ENCODE data around the gene BICDL2.

The BICDL2 gene

DNA sequence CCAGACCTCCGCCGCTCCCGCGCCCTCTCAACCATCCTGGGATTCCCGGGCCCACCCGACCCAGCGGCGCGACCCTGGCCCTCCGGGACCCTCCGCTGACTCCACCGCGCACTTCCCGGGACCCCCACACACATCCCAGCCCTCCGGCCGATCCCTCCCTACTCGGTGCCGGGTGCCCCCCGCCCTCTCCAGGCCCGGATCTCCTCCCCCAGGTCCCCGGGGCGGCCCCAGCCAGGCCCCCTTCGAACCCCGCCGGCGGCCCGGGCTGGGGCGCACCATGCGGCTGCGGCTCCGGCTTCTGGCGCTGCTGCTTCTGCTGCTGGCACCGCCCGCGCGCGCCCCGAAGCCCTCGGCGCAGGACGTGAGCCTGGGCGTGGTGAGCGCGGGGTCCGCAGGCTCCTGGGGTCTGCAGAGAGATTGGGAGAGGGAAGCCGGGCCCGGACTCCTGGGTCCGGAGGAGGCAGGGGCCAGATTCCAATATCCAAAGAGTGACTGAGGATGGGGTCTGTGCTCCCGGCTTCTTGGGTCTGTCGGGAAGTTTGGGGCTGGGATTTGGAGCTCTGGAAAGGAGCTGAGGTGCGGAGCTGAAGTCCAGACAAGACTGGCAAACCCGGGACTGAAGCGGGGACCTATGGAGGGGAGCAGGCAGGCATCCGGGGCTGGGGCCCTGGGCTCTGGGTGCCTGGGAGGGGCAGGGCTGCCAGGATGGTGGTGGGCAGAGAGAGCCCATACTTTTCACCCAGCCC, 10.1 kb upstream of the BICDL2 start:
- DNase-seq, result no peak

DNA sequence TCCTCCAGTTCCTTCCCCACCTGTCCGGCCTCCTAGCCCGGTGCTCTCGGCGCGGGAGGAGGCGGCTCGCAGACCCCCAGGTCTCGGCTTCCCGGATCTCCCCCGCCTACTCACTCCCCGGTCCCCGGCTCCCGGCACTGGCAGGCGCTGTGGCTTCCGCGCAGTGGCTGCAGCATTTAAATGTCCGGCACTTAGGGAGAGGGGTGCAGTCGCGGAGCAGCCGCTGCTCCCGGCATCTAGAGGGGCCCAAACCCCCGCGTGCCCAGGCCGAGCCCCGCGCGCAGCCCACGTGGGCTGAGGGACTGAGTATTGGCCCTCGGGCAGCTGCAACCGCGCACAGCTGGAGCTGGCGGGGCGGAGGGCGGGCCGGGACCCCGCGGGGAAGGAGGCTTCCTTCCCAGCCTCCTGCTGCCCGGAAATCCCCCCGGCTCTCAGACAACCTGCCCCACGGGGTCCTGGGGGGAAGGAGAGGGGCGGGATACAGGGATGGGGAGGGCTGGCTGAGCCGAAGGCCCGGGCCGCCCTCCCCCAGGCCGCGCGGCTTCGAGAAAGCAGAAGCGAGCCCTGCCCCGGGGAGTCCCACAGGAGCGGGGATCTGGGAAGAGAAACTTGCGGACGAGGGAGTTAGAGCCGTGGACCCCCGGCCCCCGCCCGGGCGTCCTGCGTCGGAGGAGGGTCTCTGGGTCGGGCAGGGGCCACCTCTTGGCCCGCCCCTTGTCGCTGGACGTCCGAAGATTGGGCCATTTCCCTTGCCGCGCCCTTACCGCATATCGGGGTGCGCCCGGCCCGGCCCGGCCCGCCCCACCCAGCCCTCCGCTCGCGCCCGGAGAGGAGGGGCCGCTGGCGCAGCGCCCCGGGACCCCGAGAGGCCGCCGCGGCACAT, 9.3 kb upstream of the BICDL2 start, which contains the start of gene MMP25:
MMP25 (plus strand) TSS at position 804 of the 883 bp plus-strand sequence. CDS start 357 bp downstream, outside the sequence.
- DNase-seq, result no peak

DNA sequence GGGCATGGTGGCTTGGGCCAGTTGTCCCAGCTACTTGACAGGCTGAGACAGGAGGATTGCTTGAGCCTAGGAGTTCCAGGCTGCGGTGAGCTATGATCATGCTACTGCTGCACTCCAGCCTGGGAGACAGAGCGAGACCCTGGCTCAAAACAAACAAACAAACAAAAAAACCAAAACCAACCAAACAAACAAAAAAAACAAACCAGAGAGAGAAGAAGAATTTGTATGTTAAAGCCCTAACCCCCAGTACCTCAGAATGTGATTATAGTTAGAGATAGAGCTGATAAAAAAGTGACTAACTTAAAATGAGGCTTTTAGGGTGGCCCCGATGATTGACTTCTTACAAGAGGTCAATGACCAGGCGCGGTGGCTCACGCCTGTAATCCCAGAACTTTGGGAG, 8.0 kb upstream of the BICDL2 start:
- no peak for DNase-seq

DNA sequence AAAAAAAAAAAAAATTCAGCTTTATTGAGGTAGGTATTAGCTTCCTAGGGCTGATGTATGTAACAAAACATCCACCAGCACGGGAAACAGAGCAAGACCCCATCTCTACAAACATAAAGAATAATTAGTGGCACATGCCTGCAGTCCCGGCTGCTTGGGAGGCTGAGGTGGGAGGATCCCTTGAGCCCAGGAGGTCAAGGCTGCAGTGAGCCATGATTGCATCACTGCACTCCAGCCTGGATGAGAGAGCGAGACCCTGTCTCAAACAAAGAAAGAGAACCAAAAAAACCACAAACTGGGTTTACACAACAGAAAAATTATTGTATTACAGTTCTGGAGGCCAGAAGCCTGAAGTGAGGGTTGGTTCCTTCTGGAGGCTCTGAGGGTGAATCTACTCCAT, 5.6 kb upstream of the BICDL2 start:
- no peak for DNase-seq

DNA sequence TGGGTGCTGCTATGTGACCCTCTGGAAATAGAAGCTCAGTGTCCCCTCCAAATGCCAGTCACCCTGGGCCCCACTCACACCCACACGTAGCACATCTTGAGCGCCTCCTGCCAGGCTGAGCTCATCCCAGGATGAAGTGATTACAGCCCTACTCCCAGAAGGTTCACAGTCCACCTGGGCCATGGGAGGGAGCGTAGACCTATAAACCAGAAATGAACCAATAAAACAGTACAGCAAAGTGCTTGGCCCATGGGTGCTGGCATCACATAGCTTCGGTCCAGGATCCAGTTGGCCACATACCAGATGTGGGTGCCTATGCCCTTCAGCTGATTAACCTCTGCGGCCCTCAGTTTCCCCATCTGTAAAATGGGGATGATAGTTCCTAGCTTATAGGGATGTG, 2.2 kb upstream of the BICDL2 start:
- DNase-seq, result no peak

DNA sequence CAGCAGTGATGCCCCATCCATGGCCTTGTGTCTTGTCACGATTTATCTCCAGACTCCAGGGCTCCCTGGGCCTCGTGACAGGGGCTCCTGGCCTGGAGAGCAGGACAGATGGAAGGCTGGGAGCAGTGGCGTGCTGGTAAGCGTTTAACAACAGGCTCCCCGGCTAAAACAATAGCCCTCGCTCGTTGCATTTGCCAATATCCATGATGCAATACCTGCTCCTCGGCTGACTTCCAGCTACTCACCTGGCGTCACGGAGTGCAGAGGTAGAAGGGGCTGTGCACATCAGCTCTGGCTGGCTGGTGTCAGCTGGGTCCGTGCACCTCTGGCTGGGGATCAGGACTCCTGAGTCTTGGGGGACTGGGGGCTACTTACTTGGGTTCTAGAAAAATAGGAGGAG, 1.5 kb upstream of the BICDL2 start:
- DNase-seq, result no peak

DNA sequence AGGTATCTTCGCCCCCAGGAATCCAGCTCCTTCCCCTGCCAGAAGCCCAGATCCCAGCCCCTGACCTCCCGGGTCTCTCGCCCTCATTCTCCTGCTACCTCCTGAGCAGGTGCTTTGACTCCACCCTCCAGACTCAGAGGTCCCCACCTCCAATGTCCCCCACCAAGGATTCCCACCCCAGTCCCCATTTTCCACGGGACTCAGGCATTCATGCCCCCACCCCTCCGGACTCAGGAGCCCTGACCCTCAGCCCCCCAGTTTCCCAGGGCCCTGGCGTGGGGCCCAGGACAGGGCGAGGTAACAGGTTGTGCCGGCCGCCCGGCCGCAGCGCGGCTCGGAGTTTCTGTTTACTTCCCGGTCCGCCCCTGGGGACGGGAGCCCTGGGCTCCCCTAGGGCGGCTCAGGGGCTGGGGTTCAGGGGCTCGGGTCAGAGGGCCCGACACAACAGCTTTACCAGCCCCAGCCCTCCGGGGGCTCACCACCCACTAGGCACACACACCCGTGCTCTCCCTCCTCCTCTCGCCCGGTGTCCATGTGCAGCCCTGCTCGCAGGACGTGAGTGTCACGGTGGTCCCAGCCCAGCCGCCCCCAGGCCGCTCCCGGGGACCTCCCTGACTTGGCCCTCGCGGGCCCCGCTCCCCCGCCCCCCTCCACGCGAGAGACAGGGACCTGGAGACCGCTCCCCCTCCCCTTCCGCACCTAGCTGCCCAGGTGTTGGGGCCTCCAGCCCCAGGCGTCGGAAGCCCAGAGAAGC, 595 bp downstream of the BICDL2 start:
- no peak for DNase-seq

DNA sequence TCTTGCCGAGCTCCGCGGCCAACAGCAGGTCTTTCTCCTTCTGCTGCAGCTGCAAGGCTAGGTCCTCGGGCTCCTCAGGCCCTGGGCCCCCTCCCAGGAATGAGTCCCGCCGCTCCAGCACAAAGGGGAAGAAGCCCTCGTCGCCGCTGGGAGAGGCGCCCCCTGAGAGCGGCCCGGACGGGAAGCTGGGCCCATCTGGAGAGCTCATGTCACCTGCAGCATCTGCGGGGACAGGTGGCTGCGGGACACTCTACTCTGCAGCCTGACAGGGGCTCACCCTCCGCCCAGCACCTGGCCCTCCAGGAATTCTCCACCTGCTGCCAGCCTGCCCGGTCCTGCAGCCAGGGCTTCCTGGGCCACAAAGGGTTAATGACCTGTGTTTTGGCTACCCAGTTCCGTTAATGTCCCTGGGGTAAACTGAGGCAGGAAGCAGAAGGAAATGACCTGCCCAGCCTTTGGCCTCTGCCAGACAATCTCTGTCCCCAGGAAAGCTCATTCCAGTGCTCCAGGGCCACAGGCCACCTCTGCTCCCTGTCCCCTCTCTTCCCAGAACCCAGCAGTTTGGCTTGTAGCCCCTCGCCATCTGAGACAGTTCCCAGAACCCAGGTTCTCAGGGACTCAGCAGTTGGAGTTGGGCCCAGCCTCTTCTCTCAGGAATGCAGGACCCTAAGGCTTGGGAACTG, 1.3 kb downstream of the BICDL2 start:
- no peak for DNase-seq

DNA sequence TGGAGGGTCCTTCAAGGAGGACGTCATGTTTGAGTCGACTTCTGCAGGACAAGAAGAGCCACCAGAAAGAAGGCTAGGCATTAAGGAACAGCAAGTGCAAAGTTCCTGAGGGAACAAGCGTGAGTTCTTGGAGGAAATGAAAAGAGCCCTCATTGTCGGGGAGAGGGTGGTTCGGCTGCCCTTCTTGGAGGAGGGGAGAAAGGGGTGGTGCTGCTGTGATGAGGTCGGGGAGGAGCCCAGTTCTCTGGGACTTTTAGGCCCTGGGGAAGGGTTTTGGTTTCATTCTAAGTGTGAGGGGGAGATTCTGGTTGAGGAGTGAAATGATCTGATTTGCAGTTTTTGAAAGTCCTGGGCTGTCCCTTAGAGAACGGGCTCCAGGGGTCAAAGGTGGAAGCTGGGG, 4.1 kb downstream of the BICDL2 start:
- DNase-seq, result no peak

DNA sequence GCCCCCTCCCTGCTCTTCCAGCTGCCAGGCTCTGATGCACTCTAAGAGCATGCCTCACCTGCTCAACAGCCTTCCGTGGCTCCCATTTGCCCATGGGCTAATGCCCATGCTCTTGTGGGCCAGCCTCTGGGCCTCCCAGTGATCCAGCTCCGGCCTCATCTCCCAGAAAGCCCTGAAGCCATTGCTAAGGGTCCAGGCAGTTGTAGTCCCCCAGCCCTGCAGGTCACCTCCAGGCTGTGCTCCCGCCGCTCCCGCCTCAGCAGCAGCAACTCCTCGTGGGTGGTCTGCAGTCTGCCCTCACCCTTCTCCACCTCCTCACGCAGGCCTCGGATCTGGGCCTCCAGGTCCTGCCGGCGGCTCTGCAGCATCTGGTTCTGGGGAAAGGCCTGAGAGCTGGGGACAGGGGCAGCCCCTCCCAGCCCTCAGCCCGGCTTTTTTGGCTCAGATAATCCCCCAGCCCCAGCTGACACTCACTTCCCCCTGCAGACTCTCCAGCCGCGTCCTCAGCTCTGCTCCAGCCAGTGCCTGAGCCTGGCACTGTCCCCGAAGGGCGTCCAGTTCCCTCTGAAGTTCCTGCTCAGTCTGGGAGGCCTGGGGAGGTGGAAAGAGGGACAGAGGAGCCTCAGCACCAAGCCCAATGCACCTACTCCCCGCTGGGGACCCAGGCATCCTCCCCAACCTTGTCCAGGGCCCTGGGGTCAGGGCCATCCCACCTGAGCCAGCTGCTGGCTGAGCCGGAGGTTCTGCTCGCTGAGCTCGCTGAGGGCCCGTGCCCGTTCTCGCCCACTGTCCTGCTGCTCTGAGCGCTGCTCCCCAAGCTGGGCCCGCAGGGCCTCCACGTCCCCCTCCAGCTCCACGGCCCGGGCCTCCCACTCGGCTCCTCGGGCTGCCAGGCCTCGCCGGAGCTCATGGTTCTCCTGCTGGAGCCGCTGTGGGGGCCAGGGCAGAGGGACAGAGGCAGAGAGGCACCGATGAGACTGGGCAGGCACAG, 6.2 kb downstream of the BICDL2 start:
- no peak for DNase-seq

DNA sequence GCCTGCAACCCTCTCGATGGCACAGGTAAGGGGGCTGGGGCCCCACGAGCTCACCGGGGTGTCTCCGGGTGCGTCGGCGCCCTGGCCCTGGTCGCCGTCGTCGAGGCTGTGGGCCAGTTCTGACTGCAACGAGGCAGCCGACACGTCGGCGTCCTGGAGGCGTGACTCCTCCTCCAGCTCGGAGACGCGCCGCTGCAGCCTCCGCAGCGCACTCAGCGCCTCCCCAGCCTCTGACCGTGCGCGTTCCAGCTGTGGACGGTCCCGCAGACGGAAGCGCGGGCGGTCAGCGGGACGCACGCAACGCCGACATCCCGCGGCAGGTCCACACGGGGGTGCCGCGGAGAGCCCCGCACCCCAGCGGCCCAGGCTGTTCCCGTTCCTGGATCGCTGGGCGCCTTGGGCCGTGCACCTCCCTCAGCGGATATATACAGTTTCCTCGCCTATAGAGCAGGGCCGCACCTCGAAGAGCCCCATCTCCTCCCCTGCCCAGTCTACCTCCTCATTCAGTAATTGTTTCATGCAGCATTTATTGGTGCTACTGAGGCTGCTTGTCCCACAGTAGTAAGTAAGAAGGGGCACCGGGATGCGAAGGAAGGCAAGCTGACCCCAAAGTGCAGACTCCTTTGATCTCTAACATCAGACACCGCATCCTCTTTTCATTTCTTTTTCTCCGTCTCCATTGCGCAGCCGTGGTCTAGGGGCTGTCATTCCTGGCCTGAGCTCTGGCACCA, 7.1 kb downstream of the BICDL2 start:
- peak in 1 of 2 donors; percentile 41 for DNase-seq

DNA sequence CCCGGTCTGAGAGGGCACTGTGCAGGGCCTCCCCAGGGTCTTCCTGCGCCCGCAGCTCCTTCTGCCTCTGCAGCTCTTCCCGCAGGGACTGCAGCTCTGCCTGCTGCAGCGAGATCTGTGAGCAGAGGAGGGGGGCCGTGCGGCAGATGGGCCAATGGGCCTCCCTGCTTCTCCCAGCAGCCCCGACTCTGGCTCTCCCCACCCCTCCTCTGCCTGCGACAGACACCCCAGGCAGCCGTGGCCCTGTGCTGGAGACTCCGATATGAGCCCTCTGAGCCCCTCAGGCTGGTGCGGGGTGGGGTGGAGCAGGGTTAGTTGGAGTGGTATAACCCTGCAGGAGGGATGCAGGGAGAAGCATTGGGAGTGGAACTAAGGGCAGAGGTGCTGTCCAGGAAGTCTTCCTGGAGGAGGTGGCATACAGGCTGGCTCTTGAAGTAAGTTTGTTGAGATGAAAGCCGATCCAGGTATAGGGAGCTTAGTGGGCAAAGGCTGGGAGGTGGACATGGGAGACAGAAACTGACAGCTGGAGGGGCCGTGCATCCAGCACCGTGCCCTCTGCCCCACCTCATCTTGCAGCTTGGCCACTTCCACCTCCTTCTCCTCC, 7.9 kb downstream of the BICDL2 start:
- DNase-seq, result no peak

DNA sequence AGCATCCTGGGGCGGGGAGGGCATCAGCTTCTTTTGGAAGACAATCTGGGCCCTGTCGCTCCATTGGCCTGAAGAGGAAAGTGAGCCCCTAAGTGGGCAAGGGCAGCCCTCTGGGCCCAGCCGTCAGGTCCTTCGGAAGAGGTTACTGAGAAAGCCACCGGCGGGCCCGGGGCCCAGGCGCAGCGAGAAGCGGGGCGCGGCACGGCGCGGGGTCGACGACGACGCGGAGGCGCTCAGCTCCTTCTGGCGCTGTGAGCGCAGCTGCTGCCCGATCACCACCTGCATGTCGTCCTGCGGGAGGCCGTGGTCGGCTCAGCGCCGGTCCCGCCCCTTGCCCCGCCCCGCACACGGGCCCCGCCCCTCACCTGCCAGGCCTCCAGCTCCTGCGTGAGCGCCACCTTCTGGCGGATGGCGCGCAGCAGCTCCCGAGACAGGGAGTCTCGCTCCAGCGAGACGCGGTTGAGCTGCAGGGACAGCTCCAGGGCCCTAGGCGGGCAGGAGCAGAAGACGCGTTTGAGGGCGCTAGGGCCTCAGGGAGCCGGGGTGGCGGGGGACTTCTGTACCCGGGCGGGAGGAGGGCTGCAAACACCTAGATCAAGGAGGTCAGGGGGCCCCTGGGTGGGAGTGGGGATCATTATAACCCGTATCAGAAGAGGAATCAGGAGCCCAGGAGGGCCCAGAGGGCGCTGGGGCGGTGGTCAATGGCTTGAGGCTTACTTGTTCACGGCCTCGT, 8.6 kb downstream of the BICDL2 start:
- DNase-seq, result peak; percentile 86 to 89

DNA sequence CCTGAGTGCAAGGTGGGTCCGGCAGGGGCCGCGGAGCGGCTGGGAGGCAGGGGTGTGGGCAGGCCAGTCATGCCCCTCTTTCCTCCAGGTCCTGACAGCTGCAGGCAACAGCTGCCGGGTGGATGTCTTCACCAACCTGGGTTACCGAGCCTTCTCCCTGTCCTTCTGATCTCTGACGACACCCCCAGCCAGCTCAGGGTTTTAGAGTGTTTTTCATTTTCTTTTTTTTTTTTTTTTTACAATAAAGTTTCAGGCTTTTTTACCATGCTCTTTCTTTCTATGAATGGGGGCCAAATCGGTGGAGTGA, 9.3 kb downstream of the BICDL2 start:
- DNase-seq, result no peak

DNA sequence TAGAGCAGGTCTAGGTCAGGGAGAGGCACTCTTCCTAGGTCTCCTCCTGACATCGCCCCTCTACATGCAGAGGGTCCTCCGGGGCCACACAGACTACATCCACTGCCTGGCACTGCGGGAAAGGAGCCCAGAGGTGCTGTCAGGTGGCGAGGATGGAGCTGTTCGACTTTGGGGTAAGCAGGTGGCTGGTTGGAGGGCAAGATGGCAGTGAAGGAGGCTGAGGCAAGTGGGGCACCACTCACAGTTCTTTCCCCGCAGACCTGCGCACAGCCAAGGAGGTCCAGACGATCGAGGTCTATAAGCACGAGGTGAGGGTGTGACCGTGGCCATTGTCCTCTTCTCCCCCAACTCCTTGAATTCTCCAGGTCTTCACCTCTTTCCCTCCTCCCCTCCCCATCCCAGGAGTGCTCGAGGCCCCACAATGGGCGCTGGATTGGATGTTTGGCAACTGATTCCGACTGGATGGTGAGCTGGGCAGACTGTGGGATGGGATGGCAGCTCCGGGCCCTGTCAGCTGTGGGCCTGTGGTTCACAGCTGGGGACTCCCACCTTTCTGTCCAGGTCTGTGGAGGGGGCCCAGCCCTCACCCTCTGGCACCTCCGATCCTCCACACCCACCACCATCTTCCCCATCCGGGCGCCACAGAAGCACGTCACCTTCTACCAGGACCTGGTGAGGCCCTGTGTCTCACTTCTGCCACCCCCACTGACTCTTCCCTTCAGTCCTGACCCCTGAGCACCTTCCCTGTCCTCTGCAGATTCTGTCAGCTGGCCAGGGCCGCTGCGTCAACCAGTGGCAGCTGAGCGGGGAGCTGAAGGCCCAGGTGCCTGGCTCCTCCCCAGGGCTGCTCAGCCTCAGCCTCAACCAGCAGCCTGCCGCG, 9.9 kb downstream of the BICDL2 start:
- DNase-seq, result no peak

DNA sequence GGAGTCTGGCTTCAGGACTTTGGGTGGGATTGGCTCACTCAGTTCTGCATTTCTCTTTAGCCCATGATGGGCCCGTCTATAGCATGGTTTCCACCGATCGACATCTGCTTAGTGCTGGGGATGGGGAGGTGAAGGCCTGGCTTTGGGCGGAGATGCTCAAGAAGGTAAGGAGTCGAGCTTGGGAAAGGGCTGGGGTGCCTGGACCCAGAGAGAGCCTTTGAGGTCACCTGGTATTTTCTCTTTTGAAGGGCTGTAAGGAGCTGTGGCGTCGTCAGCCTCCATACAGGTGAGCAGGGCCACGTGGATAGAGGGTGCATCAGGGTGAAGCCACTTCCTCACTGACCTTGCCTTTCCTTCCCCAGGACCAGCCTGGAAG, 10.8 kb downstream of the BICDL2 start:
- no peak for DNase-seq

DNA sequence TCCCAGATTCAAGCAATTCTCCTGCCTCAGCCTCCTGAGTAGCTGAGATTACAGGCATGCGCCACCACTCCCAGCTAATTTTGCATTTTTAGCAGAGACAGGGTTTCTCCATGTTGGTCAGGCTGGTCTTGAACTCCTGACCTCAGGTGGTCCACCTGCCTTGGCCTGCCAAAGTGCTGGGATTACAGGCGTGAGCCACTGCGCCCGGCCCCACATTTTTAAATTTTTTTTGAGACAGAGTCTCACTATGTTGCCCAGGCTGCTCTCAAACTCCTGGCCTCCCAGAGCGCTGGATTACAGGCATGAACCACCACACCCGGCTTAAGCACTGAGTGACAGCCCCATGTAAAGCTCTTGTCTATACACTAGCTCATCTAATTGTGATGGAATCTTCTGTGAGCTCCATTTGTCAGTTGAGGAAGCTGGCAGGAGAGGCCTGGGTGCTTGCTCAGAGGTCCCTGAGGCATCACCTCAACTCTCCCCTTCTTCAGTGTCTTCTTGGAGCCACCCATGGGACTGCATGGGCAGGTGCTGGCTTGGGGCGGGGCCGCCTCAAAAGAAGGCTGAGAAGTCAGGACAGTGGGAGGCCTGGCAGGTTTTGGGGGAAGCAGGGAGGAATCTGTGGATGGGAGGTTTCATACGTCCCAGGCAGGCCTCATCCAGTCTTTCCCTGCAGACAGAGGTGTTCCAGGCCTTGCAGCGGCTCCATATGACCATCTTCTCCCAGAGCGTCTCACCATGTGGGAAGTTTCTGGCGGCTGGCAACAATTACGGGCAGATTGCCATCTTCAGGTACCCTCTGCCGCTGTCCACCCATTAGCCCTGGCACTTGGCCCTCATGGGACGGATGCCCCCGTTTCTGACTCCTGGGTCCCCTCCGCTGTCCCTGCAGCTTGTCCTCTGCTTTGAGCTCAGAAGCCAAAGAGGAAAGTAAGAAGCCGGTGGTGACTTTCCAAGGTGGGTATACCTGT, 11.4 kb downstream of the BICDL2 start:
- DNase-seq, result no peak
